Mucosa of descending colon (tissue), 3 donors: ENCODE results near the gene PFAS. TPM values are rescaled to one million over a fixed set of nuclear protein-coding genes. Genes with fewer than 3 reads are reported as not detected.

Experiments
- ATAC-seq: fragments of 200-7000 bp; cut with Tn5 transposase; one replicate; pipeline ENCODE4 v1.9.1; 2020; ENCODE audit warnings: mild to moderate bottlenecking, moderate library complexity
- DNase-seq, 3 donors: peaks; one replicate each; pipeline ENCODE4 v3.0.0-alpha.2; 2020
- H3K36me3 ChIP-seq: fragments of 200-600 bp; one replicate; pipeline ENCODE4 v1.8.0; 2021; ENCODE audit warnings: low read depth, mild to moderate bottlenecking
- H3K4me1 ChIP-seq: fragments of 200-600 bp; one replicate; pipeline ENCODE4 v1.8.0; 2021; ENCODE audit warnings: low read depth, mild to moderate bottlenecking
- H3K4me3 ChIP-seq: fragments of 200-600 bp; one replicate; pipeline ENCODE4 v1.8.0; 2021; ENCODE audit warnings: mild to moderate bottlenecking
- H3K9me3 ChIP-seq: fragments of 200-600 bp; one replicate; pipeline ENCODE4 v1.8.0; 2021; ENCODE audit warnings: mild to moderate bottlenecking
- intact Hi-C, 2 donors: fragments of 100-400 bp; cut with DNase I in 1 of 2; cut with micrococcal nuclease in 1 of 2; formaldehyde crosslinking; loops; one replicate each; pipeline versions ENCODE4 v1.11.0 to v1.11.1; 2022; cut with DNase I, micrococcal nuclease
- total RNA-seq, 3 donors: library from RNA; stranded (reverse); fragmentation: NEBNext Ultra II Directional in 2 of 3; extraction: Animal tissue kit (Norgen Biotek cat#: 25700) in 2 of 3; gene quantifications; one replicate each; pipeline versions ENCODE4 v1.2.1 to v1.2.4, GENCODE V29; 2021 to 2023
- TF ChIP-seq, protein P1 (sequence below): fragments of 200-600 bp; IDR thresholded peaks from one replicate; pipeline ENCODE4 v1.8.0; 2022; ENCODE audit warnings: antibody characterized with exemption, mild to moderate bottlenecking
- donor health status: DM: no; HTN: no; CAD: no; lungs with moderate emphysema.
- donor health status: DM: no; HTN: no; CAD: no.
- donor health status: DM: no; HTN: yes; CAD: no.

The PFAS gene
- total RNA-seq, 3 donors from 2014 or later = 18.7 to 31.7 (median 30.1) TPM

DNA sequence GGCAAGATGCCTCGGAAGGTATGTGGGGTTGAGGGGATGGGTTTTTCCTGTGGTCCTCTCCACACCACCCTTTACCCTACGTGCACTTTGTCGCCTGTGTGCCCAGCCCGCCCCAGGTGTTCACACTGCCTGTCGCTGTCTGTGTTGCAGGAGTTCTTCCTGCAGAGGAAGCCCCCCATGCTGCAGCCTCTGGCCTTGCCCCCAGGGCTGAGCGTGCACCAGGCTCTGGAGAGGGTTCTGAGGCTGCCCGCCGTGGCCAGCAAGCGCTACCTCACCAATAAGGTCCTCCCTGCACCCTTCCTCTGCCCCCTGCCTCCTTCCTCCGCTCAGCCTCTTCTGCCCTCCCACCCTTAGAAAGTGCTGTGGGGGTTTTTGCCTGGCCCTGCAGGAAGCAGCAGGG lies 15.2 kb downstream of the PFAS start:
- Histone ChIP-seq H3K4me3 (no peak overlapping the region), H3K4me1 (no peaks in the 10 kb centered on the region), H3K9me3 (no peaks in the 10 kb centered on the region), H3K36me3 (no peaks in the 10 kb centered on the region)
- DNase-seq (no peak), ATAC-seq (no peak)
- TF ChIP-seq, protein P1, sequence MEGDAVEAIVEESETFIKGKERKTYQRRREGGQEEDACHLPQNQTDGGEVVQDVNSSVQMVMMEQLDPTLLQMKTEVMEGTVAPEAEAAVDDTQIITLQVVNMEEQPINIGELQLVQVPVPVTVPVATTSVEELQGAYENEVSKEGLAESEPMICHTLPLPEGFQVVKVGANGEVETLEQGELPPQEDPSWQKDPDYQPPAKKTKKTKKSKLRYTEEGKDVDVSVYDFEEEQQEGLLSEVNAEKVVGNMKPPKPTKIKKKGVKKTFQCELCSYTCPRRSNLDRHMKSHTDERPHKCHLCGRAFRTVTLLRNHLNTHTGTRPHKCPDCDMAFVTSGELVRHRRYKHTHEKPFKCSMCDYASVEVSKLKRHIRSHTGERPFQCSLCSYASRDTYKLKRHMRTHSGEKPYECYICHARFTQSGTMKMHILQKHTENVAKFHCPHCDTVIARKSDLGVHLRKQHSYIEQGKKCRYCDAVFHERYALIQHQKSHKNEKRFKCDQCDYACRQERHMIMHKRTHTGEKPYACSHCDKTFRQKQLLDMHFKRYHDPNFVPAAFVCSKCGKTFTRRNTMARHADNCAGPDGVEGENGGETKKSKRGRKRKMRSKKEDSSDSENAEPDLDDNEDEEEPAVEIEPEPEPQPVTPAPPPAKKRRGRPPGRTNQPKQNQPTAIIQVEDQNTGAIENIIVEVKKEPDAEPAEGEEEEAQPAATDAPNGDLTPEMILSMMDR = no peak
- intact Hi-C loops = no loop called here

DNA sequence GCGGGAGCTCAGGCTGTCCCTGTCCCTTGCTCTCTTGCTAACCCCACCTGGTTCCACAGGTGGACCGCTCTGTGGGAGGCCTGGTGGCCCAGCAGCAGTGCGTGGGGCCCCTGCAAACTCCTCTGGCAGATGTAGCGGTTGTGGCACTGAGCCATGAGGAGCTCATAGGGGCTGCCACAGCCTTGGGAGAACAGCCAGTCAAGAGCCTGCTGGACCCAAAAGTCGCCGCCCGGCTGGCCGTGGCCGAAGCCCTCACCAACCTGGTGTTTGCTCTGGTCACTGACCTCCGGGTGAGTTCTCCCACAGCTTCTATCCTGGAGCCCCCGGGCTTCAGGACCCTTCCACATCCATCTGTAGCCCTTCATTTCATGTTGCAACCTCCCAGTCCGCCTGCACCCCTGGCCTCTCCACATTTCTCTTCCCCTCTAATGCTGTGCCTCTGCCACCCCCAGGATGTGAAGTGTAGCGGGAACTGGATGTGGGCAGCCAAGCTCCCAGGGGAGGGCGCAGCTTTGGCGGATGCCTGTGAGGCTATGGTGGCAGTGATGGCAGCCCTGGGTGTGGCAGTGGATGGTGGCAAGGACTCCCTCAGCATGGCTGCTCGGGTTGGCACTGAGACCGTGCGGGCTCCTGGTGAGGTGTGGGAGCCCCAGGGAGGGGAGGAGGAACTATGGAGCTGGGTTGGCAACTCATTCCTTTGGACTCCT lies 15.9 kb downstream of the PFAS start:
- no peaks in the 10 kb centered on the region for H3K36me3 ChIP-seq
- no peak overlapping the region for H3K4me3 ChIP-seq
- DNase-seq = no peak
- no peaks in the 10 kb centered on the region for H3K9me3 ChIP-seq
- TF ChIP-seq, protein P1 = no peak
- ATAC-seq = no peak
- intact Hi-C loops = no loop called here
- H3K4me1 ChIP-seq = no peaks in the 10 kb centered on the region

DNA sequence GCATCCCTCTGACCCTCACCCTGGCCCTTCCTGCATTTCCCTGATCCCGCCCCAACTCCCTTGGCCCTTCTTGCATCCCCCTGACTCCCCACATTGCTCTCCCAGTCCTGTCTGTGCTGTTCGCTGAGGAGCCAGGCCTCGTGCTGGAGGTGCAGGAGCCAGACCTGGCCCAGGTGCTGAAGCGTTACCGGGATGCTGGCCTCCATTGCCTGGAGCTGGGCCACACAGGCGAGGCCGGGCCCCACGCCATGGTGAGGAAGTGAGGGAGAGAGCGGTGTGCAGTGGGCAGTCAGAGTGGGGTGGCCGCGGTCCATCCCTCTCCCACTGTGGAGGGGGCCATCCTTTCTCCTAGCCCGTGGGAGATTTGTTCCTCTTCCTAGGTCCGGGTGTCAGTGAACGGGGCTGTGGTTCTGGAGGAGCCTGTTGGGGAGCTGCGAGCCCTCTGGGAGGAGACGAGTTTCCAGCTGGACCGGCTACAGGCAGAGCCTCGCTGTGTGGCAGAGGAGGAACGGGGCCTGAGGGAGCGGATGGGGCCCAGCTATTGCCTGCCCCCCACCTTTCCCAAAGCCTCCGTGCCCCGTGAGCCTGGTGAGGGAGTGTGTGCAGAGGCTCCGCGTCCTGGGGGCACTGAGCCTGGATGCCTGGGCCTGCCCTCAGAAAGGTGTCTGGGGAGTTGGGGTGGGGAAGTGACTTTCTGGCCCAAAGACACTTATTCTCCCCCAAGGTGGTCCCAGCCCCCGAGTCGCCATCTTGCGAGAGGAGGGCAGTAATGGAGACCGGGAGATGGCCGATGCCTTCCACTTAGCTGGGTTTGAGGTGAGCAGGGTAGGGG lies 17.8 kb downstream of the PFAS start:
- DNase-seq (no peak), ATAC-seq (no peak)
- intact Hi-C loops = no loop called here
- no peak overlapping the region for H3K4me3 ChIP-seq
- no peaks in the 10 kb centered on the region for H3K9me3 ChIP-seq
- no peaks in the 10 kb centered on the region for H3K36me3 ChIP-seq
- TF ChIP-seq, protein P1 = no peak
- H3K4me1 ChIP-seq = no peaks in the 10 kb centered on the region

DNA sequence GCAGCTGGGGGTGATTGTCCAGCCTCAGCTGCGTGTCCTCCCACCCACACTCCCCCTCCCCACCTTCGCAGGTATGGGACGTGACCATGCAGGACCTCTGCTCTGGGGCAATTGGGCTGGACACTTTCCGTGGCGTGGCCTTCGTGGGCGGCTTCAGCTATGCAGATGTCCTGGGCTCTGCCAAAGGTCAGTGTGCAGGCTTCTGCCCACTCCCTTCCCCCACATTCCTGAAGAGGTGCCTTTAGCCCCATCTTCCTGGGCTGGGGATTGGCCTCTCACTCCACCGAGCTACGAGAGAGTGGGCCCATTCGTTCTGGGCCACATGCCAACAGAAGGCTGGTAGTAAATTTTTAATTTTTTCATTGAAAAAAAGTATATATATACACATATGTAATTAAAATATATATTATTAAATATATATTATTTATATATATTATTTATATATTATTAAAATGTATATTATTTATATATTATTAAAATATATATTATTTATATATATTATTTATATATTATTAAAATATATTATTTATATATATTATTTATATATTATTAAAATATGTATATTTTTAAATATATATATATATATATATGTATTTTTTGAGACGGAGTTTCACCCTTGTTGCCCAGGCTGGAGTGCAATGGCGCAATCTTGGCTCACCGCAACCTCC lies 18.5 kb downstream of the PFAS start:
- intact Hi-C loops = no loop called here
- no peak for ATAC-seq

DNA sequence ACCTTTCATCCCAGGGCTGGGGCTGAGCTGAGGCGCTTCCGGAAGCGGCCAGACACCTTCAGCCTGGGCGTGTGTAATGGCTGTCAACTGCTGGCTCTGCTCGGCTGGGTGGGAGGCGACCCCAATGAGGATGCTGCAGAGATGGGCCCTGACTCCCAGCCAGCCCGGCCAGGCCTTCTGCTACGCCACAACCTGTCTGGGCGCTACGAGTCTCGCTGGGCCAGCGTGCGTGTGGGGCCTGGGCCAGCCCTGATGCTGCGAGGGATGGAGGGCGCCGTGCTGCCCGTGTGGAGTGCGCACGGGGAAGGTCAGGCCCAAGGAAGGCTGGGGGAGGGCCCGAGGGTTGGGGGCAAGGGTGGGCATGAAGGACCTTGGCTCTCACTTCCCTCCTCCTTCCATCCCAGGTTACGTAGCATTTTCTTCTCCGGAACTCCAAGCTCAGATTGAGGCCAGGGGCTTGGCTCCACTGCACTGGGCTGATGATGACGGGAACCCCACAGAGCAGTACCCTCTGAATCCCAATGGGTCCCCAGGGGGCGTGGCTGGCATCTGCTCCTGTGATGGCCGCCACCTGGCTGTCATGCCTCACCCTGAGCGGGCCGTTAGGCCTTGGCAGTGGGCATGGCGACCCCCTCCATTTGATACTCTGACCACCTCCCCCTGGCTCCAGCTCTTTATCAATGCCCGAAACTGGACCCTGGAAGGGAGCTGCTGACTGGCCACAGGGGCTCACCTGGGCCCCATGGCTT lies 19.6 kb downstream of the PFAS start:
- no peaks in the 10 kb centered on the region for H3K36me3 ChIP-seq
- no peaks in the 10 kb centered on the region for H3K9me3 ChIP-seq
- intact Hi-C loops = no loop called here
- H3K4me1 ChIP-seq = no peaks in the 10 kb centered on the region
- ATAC-seq = no peak
- TF ChIP-seq, protein P1 = no peak
- no peak for DNase-seq
- H3K4me3 ChIP-seq = no peak overlapping the region

More for the DNA sequence above, 18.5 kb downstream of the PFAS start:
- Histone ChIP-seq H3K36me3 (no peaks in the 10 kb centered on the region), H3K9me3 (no peaks in the 10 kb centered on the region), H3K4me3 (no peak overlapping the region), H3K4me1 (no peaks in the 10 kb centered on the region)
- TF ChIP-seq, protein P1 = no peak
- no peak for DNase-seq
